ENCODE results near the gene HNMT. TPM values are rescaled to one million over a fixed set of nuclear protein-coding genes. Genes with fewer than 3 reads are reported as not detected.
"Not testable (repeated sequence)": the region's sequence is repeated elsewhere in the genome, so short reads cannot be mapped to it uniquely, and the experiment has no call there.

Gene HNMT
- 1.9 and 4.4 TPM in 2 replicates for polyA plus RNA-seq (2014; cell fraction: cytosol; rRNA removed)
- polyA plus RNA-seq (2014; cell fraction: nucleus; rRNA removed) = 0.19 and 2.9 TPM in 2 replicates

GRCh38 chr2:137964066-137964858 lies at the start of gene HNMT:
Gene HNMT, plus strand, starts transcription at chr2:137964473. Its CDS starts 19 bp downstream, at chr2:137964492.
- peak; percentile 87 for DNase-seq (ENCODE audit: low spot score)

GRCh38 chr2:137921105-137921880 lies 43.0 kb upstream of the HNMT start:
- no peak for DNase-seq (ENCODE audit: low spot score)

- not testable (repeated sequence) for DNase-seq (ENCODE audit: low spot score)
Measured at GRCh38 chr2:137922171-137922570, 42.1 kb upstream of the HNMT start.

DNA sequence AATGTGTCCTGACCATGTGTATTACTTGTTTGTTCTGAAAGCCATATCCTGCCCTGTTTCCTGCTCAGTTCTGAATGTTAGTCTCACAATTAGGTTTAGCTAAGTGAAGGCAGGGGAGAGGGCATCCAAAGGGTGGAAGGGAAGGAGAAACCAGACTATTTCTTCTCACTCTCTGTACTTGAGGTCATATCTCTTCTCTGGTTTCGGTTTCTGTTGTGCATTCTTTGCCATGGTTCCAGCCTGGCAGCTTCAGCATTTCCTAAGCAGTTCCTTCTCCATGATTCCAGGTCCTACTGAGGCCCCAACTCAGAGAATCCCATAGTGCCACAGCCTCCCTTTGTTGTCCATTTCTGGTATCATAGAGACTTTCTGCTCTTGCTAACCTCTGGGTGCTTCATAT lies 40.3 kb upstream of the HNMT start:
- no peak for DNase-seq (ENCODE audit: low spot score)

DNA sequence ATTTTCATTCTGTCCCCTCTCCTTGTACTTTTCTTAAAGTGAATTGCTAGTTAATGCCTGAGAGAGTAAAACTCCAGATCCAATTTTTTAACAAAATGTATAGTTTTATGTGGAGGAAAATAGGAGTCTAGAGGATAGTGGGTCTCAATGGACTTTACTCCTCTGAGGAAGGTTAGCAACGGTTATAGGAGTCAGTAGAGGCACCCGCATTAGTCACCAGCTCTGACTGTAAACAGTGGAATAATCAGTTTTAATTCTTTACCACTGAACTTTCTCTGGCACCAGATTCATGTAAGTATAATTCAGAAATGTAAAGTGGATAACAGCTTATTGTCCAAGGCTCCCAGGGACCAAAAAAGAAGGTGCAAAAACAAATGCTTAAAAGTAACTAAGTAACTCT lies 38.7 kb upstream of the HNMT start:
- DNase-seq (ENCODE audit: low spot score) = no peak

DNA sequence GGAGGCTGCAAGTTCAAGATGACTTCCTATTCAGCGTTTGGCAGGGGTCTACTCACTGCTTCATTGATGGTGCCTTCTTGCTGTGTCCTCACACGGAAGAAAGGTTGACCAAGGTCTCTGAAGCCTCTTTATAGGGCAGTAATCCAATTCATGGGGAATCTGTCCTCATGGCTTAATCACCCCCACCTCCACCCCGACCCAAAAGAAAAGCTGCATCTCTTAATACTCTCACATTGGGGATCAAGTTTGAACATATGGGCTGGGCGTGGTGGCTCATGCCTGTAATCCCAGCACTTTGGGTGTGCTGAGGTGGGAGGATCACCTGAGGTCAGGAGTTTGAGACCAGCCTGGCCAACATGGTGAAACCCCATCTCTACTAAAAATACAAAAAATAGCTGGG lies 36.4 kb upstream of the HNMT start:
- DNase-seq (ENCODE audit: low spot score) = no peak

DNA sequence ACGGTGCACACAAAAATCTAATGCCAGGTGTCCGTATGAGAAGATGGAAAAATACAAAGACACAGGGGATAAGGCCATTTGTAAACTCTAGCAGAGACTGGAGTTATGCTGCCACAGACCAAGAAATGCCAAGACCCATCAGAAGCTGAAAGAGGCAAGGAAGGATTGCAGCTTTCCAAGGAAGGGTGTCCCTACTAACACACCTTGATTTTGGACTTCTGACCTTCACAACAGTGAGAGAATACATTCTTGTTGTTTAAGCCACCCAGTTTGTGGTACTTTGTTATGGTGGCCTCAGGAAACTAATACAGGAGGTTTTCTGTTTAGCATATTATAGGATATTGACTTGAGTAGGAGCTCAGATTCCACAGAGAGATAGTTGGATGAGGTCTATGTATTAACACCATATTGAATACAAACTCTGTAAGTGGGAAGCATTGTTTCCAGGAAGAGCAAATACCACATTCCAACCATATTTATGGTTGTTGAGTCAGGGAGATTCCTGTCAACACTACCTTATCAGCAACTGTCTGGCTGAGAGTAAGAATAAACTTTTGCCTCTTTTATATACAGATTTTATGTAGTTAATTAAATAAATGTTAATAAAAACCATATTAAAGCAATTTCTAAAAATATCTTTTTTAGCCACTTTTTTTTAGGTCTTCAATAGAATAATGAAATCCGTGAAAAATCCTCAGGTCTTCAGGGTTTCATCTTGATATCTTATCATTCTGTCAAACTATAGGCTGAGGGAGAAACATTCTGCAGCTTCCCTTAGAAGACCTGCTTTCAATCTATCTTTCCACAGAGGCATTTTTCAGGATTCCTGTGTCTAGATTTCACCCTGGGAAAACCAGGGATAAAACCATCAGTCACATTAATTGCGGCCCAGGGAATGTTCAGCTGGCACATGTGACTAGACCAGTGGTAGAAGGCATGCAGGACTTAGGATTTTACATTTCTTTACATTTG lies 35.4 kb upstream of the HNMT start:
- peak; percentile 37 for DNase-seq (ENCODE audit: low spot score)

GRCh38 chr2:137929519-137929916 lies 34.8 kb upstream of the HNMT start:
- DNase-seq (ENCODE audit: low spot score) = no peak

DNA sequence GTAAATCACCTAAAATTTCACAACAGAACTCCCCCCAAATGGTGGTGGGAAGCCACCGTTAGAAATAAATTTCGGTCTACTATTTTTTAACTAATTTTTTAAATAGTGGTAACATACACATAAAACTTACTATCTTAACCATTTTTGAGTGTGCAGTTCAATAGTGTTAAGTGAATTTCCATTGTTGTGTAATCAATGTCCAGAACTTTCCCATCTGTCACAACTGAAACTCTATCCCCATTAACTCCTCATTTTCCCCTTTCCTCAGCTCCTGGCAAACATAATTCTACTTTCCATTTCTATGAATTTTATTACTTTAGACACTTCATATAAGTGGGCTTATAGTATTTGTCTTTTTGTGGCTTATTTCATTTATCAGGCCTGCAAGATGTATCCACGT lies 34.1 kb upstream of the HNMT start:
- DNase-seq (ENCODE audit: low spot score) = no peak

- DNase-seq (ENCODE audit: low spot score) = no peak
Measured at GRCh38 chr2:137935591-137935990, 28.7 kb upstream of the HNMT start.

- no peak for DNase-seq (ENCODE audit: low spot score)
Measured at GRCh38 chr2:137937246-137937645, 27.0 kb upstream of the HNMT start.

DNA sequence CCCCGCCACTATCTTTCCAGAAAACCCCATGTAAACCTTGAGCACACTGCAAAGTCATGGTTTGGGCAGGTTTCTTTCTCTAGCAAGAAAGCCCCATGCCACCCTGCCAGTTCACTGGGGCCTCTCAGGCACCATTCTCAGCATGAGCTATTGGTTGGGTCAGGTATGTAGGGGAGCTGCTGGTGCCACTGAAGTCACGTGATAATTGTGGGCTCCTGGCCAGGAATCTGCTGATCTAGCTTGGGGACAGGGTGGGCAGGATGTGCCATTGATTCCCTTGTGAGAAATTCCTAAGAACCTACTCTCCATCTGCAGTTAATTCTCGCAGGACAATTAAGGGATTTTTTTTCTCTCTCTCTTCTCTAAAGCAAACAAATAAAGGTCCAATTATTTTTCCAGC lies 26.5 kb upstream of the HNMT start:
- no peak for DNase-seq (ENCODE audit: low spot score)

DNA sequence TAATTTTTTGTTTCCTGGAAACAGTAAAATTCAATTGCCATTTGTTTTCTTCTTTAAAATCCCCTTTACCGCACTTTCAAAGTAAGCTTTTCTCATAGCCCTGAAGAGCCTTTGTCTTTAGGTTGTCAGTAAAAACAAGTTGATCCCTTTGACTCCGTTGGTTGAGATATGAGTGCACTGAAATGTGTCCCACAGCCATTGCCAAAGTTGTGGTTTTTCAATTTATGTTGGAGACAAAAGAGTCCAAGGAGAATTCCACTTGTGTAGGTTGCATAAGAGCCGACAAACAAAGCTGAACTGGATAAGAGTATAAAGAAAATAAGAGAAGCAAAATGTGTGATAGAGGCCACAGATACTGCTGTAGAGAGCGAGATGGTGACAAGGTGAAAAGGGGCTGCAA lies 26.1 kb upstream of the HNMT start:
- no peak for DNase-seq (ENCODE audit: low spot score)

DNA sequence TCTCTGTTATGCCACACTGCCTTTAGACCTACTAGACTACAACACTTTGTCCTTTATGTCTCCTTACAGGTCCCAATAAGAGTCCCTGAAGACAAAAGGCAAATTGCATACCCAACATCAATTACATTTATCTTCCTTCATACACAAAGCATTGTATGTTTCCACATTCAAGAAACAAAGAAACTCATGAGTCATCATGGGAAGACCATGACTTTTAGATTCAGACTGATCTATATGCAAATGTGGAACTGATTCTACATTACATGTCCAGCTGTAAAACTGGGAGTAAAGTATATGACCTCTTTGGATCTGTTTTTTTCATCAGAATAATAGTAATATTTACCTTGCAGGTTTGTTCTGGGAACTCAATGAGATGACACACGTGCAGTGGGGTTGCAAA lies 25.2 kb upstream of the HNMT start:
- no peak for DNase-seq (ENCODE audit: low spot score)

DNA sequence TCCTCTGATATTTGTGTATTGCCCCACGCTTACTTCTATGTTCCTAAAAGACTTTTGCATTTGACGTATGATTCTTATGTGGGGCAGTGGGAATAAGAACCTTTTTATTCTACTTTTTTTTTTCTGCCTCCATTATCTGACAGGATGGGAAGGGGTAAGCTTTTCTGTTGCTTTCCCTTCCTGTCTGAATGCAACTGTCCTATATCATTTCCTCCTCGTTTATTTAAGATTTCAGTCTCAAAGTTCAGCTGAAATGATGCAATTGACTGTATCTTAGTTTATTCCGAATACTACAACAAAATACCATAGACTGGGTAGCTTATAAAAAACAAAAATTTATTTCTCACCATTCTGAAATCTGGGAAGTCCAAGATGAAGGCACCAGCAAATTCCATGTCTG lies 24.1 kb upstream of the HNMT start:
- DNase-seq (ENCODE audit: low spot score) = no peak

DNA sequence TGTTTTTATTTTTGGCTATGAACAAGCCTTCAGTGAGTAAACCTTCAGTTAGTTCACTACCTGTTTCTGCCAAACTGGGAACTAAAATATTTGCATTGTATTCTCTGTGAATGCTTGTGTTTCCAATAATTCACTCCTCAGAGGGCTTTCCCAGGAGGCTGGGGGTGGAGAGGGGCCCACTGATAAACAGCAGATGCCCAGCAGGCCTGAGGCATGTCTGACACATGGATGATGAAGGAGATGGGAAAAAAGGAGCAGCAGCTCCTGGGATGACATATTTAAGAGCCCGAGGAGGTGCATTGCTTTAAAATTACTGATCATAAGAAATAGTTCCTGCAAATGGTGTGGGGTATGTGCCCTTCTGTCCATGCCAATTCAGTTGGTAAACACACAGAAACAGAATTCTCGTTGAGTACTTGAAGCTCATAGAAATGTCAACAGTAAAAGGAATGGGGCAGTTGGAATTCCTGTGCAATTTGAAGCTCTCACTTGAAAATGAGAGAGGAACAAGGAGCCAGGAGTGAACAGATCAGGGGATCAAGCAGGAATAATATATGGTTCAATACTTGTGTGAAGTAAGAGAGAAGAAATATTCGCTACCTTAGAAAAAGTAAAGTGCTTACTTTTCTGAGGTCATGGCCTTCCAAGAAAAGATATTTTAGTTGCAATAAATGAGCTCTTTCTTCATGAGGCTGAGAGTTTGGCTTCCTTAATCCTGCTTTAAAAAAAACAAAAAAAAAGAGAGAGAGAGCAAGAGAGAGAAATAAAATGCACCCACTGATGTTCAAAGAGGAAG lies 22.0 kb upstream of the HNMT start:
- DNase-seq (ENCODE audit: low spot score) = peak; percentile 43

DNA sequence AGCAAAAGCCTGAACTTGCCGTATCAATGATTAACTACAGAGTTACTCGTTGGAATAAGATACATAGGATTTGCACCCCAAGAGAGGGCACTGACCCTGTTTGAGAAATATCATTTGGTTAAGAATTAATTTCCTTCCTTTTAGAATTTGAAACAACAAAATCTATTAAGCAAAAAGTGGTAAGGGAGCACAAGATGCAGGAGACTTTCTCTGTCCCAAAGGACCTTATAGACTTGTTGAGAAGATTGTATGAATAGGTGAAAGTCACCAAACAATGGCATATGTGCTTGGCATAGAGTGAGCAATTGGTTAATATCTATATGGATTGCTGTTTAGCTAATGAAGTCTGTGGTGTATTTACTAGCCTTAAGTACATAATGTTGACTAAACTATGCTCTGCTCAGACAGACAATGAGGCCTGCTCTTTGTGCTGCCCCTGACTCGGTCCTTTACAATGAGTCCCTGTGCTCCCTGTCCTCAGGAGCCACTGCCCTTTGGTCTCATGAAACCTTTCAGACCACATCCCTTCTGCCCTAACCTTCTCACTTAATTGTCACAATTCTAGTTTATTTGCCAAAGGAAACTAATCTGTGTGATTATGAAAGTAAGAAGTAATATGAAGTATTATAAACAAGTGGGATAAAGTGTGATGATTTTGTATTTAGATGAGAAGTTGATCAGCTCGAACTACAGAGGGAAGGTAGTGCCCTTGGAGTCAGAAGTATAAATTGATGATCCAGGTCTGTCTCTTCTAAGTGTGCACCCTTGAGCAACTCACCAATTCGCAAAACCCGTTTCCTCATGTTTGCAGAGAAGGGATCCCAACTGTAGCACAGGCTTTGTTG lies 21.2 kb upstream of the HNMT start:
- no peak for DNase-seq (ENCODE audit: low spot score)

DNA sequence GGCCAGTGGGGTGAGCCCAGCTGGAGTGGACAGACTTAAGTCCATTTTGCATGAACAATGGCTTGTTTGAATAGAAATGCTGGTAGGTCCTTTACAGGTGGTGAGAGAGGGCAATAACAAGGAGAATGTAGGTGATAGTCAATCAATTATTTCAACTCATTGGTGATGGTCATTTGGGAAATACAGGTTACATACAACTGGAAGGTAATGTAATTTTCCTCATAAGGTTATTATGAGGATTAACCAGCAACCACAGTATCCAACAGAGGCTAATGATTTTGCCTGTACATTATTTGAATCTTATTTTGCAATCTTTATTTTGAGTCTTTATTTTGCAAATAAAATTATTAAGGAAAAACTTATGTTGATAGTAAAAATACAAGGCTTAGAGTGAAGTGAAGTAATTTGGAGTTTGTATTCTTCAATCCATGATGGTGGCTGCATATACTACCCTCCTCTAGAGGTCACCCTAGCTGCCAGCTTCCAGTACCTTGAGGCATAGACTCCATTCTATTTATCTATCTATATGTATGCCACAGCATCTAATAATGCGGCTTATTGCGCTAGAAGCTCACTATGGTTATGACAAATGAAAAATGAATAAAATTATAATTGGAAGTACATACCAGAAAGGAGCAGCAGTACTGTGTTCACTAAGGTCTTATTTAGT lies 20.5 kb upstream of the HNMT start:
- no peak for DNase-seq (ENCODE audit: low spot score)

- DNase-seq (ENCODE audit: low spot score) = peak; percentile 83
Measured at GRCh38 chr2:137944714-137945113, 19.6 kb upstream of the HNMT start.
